Stimulated activated naive CD4-positive, alpha-beta T cell (primary cell): ENCODE results near the gene RNASEH2B.

Source experiments
- DNase-seq, 6 experiments: peaks; one replicate each; lab custom pipeline; 2025; lab: John Stamatoyannopoulos, UW

RNASEH2B gene, protein sequence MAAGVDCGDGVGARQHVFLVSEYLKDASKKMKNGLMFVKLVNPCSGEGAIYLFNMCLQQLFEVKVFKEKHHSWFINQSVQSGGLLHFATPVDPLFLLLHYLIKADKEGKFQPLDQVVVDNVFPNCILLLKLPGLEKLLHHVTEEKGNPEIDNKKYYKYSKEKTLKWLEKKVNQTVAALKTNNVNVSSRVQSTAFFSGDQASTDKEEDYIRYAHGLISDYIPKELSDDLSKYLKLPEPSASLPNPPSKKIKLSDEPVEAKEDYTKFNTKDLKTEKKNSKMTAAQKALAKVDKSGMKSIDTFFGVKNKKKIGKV

DNA sequence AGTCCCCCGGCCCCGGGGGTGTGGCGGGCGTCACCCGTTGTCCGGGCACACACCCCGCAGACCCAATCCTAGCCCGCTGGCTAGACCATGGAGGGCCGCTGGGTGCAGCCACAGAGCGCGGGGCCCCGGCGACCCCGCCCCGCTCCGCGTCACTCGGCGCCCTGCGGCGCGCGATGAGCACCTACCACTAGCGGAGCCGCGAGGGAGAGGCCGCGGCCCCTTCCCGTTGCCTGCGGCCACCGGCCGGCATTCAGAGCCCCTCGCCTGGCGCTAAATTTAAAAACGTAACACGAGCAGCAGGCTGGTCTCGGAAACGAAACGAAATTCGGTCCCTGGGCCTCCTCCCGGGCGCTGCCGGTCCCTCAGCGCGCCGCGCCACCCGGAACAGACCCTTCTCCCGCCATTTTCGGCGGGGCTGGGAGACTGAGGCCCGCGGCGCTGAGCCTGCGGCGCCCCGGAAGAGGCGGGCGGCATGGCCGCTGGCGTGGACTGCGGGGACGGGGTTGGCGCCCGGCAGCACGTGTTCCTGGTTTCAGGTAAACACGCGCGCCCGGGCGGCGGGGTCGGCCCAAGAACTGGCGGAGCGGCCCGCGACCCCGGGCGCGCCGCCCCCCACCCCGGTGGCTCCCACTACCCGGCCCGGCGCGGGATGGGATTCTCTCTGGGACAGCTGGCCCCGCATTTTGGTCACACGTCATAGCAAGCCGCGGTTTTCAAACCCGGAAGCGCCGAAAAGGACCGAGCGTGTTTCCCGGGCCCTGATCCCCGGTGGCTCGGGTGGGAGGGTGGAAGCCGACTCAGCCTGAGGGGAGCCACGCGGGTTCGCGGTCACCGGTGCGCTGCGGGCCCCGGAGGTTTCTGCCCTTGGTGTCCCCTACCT is at the start of gene RNASEH2B:
Gene RNASEH2B (plus strand): TSS at position 187 of the 880 bp plus-strand sequence. CDS start 286 bp downstream, at position 473.
- DNase-seq = peak; percentile 48 to 86 (median 72)

- no peak for DNase-seq
Observed at GRCh38 chr13:50864492-50864891, 45.1 kb upstream of the RNASEH2B start.

GRCh38 chr13:50866817-50867636 is 42.6 kb upstream of the RNASEH2B start:
- DNase-seq = no peak

GRCh38 chr13:50867637-50867945 is 42.0 kb upstream of the RNASEH2B start:
- no peak for DNase-seq

- DNase-seq = no peak
Observed at GRCh38 chr13:50871405-50871804, 38.2 kb upstream of the RNASEH2B start.

DNA sequence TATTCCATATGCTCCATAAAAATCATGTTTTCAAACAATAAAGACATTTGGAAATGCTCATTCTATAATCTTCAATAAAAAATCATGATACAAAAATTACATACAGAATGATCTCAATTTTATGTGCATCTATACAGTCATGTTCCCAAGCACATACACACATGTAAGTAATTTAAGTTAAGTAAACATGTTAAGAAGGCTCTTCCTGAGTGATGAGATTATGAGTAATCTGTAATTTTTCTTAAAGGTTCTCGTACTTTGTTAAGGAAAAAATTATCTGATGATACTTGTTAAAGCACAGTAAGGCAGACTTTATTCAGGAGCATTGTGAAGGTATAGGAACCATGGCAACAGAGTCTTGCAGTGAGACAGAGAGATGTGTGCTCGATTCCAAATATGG is 36.1 kb upstream of the RNASEH2B start:
- DNase-seq = no peak

DNA sequence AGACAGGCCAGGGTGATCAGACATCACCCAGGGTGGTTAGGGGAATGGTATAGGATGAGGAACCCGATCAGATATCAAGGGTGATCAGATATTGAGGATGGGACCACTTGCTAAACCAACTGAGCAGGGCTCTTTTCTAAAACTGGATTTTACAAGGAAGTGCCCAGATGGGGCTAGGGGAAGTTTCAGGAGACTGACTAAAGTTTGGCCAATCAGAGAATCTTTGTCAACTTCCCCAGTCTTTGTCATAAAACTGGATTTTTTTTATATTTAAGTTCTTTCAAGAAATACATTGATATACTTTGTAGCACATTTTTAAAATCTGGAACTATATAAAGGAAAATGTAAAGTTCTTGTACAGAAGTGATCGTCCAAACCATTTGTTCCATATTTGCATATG is 35.6 kb upstream of the RNASEH2B start:
- no peak for DNase-seq

DNA sequence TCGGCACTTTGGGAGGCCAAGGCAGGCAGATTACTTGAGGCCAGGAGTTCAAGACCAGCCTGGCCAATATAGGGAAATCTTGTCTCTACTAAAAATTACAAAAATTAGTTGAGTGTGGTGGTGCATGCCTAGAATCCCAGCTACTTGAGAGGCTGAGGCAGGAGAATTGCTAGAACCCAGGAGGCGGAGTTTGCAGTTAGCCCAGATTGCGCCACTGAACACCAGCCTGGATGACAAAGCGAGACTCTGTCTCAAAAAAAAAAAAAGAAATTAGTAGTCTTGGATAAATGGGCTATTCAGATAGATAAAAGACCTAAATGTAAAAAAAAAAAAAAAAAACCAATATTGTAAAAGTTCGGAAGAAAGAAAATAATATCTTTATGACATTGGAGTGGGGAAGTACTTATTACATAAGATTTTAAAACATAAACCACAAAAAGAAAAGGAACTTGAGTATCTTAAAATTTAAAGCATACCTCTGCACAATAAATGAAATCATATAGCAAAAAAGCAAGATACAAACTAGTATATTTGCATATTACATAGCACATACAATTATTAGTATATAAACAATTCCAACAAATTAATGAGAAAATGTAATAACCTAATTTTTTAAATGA is 26.7 kb upstream of the RNASEH2B start:
- DNase-seq = no peak

GRCh38 chr13:50883728-50884127 is 25.9 kb upstream of the RNASEH2B start:
- no peak for DNase-seq

- no peak for DNase-seq
Observed at GRCh38 chr13:50884265-50884664, 25.3 kb upstream of the RNASEH2B start.

- no peak for DNase-seq
Observed at GRCh38 chr13:50887151-50887550, 22.4 kb upstream of the RNASEH2B start.

DNA sequence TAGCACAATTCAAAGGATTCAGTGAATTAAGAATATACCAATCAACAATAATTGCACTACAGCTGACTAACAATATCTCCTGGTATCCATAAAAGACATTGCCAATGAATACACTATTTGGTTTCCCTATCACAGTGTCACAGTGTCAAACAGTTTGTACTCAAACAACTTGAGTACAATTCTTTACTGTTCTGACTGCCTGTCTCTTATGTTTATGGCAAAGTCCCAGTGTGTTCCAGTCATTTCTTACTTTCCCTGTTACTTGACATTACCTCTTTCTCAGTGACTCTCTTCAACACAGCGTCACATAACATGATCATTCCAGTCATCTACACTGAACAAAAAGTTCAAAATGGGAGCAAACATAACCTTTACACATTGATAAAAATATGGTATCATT is 21.2 kb upstream of the RNASEH2B start:
- no peak for DNase-seq

DNA sequence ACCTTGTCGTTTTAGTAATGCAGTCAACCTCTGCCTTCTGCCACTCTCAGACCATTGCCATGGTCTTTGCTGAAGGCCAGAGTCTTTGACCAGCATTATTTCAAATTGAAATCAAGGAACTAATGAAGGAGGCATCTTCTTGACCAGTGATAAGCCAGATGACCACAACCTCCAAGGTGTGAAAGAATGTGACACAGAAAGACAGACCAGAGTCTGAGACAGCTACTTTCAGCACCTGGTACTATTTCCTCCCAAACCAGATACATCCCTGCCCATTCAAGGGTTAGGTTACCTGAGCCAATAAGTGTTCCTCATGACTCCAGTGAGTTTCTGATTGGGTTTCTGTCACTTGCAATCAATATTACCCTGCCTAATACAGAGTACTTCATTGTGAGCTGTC is 20.3 kb upstream of the RNASEH2B start:
- DNase-seq = no peak

DNA sequence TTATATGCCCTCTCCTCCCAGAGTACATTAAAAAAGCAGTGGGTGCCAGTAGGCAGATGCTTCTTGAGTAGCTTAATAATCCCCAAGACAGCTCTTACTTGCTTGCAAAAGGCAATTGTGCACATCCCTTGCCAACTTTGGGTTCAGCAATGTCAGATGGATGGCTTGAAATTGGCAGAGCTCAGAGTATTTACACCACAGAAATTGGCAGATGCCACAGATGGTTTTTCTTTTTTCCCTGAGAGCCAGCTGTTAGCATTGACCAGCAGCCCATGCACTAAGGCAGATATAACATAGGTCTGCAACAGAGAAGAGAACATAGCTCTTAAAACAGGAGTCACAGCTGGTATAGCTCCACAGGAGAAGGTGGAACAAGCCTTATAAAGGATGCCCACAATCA is 18.4 kb upstream of the RNASEH2B start:
- no peak for DNase-seq

DNA sequence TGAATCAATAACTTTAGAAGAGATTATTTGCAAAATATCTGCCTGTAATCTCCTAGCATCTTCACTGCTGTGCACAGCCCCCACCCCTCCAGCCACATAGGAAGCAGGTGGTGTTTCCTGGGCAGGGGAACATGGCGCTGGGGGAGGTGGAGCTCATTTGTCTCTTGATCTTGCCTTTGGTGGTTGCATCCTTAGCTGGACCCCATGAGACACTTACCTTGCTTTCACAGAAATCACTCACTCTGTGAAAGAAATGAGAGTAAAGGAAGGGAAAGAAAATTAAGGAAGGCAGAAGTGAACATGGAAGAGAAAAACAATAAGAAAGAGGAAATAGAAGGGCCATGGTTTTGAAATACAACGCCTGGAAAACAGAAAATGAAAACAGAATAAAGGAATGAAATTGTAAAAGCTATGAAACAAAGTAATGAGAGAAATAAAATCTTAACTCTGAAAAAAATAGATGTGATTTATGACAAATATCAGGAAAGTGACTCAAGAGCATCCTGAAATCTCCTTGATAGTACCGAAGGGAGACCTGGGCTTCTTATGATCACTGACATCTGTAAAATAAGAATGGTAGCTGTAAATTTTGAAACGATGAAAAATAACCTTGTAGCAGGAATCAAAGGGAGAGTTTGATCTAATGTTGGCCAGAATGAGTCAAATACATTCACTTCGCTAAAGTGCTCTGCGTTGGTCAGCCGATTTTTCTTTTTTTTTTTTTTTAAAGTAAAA is 17.2 kb upstream of the RNASEH2B start:
- DNase-seq = peak in 3 of 6 experiments; percentile 10 to 41 (median 15)

GRCh38 chr13:50893211-50893852 is 16.3 kb upstream of the RNASEH2B start:
- peak in 3 of 6 experiments; percentile 45 to 62 (median 61) for DNase-seq

- no peak for DNase-seq
Observed at GRCh38 chr13:50894012-50894411, 15.6 kb upstream of the RNASEH2B start.

DNA sequence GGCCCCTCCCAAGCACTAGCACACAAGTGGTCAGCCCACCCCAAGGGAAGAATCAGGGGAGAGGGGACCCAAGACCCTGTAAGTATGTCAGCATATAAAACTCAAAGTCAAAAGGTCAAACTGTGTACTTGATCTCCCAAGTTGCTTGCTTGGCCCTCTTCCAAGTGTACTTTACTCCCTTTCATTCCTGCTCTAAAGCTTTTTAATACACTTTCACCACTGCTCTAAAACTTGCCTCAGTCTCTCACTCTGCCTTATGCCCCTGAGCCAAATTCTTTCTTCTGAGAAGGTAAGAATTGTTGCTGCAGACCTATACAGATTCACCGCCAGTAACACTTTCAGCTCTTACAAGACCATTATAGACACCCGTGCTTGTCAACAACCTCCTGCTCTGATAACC is 15.1 kb upstream of the RNASEH2B start:
- DNase-seq = no peak

GRCh38 chr13:50898338-50898737 is 11.3 kb upstream of the RNASEH2B start:
- no peak for DNase-seq

GRCh38 chr13:50901701-50902100 is 7.9 kb upstream of the RNASEH2B start:
- no peak for DNase-seq

- DNase-seq = no peak
Observed at GRCh38 chr13:50905256-50905655, 4.3 kb upstream of the RNASEH2B start.
